ENCODE measurements around the gene ARHGAP23. TPM values are rescaled to one million over a fixed set of nuclear protein-coding genes. Genes with fewer than 3 reads are reported as not detected.
"Not testable (repeated sequence)": the region's sequence is repeated elsewhere in the genome, so short reads cannot be mapped to it uniquely, and the experiment has no call there.

ARHGAP23 gene
- total and polyA plus RNA-seq, 8 donors = 27.7 to 51.0 (median 39.7) TPM

DNA sequence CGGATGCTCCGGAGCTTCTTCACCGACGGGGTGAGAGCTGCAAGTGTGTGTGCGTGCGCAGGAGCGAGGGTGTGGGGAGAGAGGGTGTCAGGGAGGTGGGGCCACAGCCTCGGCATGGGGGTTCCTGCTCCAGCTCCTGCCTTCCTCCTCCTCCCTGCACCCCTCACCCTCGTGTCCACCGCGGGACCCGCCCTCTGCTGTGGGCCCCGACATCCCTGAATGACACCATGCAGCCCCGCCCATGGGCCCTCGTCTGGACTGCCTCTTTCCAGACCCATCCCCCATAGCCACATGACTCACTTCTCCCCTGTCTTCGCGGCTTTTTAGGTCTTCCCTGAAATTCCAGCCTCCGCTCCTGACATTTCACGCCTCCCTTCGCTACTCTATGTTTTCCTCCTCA is 41.6 kb downstream of the ARHGAP23 start:
- intact Hi-C loops (cut with DNase I) = no loop called here
- no peaks in the 10 kb centered on the region for H3K27me3 ChIP-seq
- H3K9me3 ChIP-seq = no peaks in the 10 kb centered on the region
- H3K4me1 ChIP-seq = peaks cover 6 to 27% of the 10 kb centered on the region in 2 donors
- ATAC-seq (no peak), DNase-seq (no peak)
- no peak overlapping the region for H3K27ac ChIP-seq
- no peak overlapping the region for H3K4me3 ChIP-seq
- H3K36me3 ChIP-seq = peaks cover 0 to 55% of the 10 kb centered on the region in 2 donors
- TF ChIP-seq, protein P1, sequence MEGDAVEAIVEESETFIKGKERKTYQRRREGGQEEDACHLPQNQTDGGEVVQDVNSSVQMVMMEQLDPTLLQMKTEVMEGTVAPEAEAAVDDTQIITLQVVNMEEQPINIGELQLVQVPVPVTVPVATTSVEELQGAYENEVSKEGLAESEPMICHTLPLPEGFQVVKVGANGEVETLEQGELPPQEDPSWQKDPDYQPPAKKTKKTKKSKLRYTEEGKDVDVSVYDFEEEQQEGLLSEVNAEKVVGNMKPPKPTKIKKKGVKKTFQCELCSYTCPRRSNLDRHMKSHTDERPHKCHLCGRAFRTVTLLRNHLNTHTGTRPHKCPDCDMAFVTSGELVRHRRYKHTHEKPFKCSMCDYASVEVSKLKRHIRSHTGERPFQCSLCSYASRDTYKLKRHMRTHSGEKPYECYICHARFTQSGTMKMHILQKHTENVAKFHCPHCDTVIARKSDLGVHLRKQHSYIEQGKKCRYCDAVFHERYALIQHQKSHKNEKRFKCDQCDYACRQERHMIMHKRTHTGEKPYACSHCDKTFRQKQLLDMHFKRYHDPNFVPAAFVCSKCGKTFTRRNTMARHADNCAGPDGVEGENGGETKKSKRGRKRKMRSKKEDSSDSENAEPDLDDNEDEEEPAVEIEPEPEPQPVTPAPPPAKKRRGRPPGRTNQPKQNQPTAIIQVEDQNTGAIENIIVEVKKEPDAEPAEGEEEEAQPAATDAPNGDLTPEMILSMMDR (IDR thresholded peaks at IDR 0.05) = no peak

DNA sequence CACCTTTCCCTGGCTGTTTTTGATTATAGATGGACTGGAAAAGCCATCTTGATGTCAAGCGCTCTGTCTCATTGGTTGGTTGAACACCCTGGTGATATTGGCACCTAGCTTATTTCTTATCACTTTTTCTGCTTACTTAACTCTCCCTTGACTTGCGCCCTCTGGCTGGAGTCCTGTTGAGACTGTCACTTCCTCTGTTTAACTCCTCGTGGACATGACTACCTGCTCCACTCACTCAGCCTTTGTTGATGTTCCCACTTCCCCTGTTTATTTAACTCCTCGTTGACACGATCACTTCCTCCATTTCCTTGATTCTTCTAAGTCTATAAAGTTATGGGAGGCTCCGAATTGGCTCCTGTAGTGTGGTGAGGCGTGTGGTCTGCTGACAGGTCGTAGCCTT is 43.0 kb downstream of the ARHGAP23 start:
- Histone ChIP-seq H3K36me3 (peaks cover 0 to 61% of the 10 kb centered on the region in 2 donors), H3K4me1 (peaks cover 0 to 17% of the 10 kb centered on the region in 2 donors)
- intact Hi-C loops (cut with DNase I); H3K4me3 ChIP-seq; H3K27ac ChIP-seq; H3K9me3 ChIP-seq; H3K27me3 ChIP-seq; DNase-seq: not testable (repeated sequence)
- ATAC-seq = peak; percentile 78

DNA sequence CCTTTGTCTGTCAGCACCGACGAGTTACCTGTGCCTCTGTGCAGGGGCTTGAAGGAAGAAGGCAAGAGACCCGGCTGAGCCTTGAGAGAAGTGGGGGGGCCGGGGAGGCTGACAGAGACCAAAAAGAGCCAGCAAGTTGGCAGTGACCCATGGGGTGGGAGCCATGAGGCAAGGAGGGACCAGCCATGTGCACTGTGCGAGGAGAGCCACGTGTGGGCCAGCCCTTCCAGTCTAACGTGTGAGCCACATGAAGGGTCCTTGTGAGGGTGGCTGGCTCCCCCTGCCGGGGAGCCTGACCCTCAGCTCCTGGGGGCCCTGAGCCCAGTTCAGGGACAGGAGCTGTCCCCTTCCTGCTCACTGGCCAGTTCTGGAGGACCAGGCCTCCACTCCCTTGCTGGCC is 46.4 kb downstream of the ARHGAP23 start:
- H3K9me3 ChIP-seq; intact Hi-C loops (cut with DNase I); ATAC-seq; H3K4me3 ChIP-seq; H3K4me1 ChIP-seq; DNase-seq; H3K27ac ChIP-seq; H3K27me3 ChIP-seq: not testable (repeated sequence)
- TF ChIP-seq, protein P1 (IDR thresholded peaks at IDR 0.05) = peak in 1 of 2 donors; percentile 10
- H3K36me3 ChIP-seq = peaks cover 0 to 48% of the 10 kb centered on the region in 2 donors

DNA sequence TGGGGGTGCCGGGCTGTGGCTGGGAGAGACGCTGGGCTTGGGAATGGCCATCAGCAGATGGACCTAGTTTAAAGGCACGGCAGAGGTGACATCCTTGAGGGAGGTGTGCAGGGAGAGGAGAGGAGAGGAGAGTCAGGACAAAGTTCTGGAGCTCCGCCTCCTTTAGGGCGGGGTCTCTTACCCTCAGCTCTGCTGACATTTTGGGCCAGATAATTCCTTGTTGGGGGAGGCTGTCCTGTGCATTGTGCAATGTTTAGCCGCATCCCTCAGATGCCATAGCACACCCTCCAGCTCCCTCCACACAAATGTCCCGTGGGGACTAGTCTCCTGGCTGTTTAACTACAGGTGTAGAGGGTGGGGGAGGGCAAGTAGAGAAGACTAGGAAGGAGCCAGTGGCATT is 48.3 kb downstream of the ARHGAP23 start:
- TF ChIP-seq, protein P1 (IDR thresholded peaks at IDR 0.05) = no peak
- Histone ChIP-seq H3K27ac (no peak overlapping the region), H3K27me3 (no peaks in the 10 kb centered on the region), H3K4me1 (peaks cover 0 to under 1% of the 10 kb centered on the region in 2 donors), H3K4me3 (no peak overlapping the region), H3K9me3 (no peaks in the 10 kb centered on the region), H3K36me3 (peaks cover 0 to 53% of the 10 kb centered on the region in 2 donors)
- ATAC-seq (no peak), DNase-seq (peak in 1 of 4 donors; percentile 27)
- intact Hi-C loops (cut with DNase I) = no loop called here

DNA sequence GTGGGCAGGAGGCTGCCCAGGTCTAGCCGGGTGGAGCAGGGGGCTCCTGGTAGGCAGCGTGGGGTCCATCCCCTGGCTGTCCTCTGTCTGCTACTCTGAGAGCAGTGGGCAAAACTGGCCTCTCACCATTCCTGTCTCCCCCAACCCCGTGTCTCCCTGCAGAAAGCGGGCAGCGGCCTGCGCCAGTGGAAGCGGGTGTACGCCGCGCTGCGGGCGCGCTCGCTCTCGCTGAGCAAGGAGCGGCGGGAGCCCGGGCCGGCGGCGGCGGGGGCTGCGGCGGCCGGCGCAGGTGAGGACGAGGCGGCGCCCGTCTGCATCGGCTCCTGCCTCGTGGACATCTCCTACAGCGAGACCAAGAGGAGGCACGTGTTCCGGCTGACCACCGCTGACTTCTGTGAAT is 49.2 kb downstream of the ARHGAP23 start:
- H3K9me3 ChIP-seq; H3K27ac ChIP-seq; H3K4me3 ChIP-seq; H3K27me3 ChIP-seq; intact Hi-C loops (cut with DNase I); ATAC-seq; H3K4me1 ChIP-seq: not testable (repeated sequence)
- DNase-seq = peak in 1 of 4 donors; percentile 45
- H3K36me3 ChIP-seq = peaks cover 0 to 51% of the 10 kb centered on the region in 2 donors

DNA sequence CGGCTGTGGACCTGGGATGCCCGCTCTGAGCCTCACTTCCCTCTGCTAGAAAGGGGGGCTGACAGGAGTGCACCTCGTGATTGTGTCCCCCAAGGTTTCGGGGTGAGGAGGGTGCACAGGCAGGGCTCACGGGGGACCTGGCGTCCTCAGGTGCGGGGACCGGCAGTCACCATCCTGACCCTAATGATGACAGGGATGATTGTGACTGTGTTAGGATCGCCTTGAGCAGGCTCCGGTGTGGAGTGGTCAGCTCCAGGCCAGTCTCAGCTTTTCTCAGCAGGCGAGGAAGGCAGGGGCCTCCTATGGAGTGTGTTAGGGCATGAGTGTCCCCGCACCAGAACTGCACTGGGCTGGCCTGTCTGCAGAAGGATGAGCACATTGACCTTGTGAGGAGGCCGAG is 49.7 kb downstream of the ARHGAP23 start:
- H3K36me3 ChIP-seq = peaks cover 0 to 51% of the 10 kb centered on the region in 2 donors
- H3K4me3 ChIP-seq; H3K27ac ChIP-seq; H3K9me3 ChIP-seq; H3K4me1 ChIP-seq; ATAC-seq; intact Hi-C loops (cut with DNase I); H3K27me3 ChIP-seq: not testable (repeated sequence)
- peak in 1 of 4 donors; percentile 18 for DNase-seq

DNA sequence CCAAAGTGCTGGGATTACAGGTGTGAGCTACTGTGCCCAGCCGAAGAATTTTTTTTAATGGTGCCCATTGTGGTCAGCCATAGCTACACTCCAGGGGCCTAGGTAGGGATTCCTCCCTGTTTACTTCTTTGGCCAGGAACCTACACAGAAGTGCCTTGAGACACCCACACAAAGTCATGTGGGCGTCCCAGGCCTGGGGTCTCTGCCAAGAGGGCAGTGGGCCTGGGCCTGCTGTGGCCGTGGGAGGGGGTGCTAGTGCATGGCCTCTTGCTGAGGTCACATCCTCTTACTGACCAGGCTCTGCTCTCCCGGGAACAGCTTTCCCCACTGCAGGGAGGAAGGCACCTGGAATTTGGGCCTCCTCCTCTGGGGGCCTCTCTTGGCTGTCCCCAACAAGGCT is 50.4 kb downstream of the ARHGAP23 start:
- intact Hi-C loops (cut with DNase I); H3K4me1 ChIP-seq; ATAC-seq; H3K27ac ChIP-seq; H3K9me3 ChIP-seq; H3K4me3 ChIP-seq; H3K27me3 ChIP-seq: not testable (repeated sequence)
- peak in 1 of 4 donors; percentile 50 for DNase-seq
- H3K36me3 ChIP-seq = peaks cover 0 to 53% of the 10 kb centered on the region in 2 donors

DNA sequence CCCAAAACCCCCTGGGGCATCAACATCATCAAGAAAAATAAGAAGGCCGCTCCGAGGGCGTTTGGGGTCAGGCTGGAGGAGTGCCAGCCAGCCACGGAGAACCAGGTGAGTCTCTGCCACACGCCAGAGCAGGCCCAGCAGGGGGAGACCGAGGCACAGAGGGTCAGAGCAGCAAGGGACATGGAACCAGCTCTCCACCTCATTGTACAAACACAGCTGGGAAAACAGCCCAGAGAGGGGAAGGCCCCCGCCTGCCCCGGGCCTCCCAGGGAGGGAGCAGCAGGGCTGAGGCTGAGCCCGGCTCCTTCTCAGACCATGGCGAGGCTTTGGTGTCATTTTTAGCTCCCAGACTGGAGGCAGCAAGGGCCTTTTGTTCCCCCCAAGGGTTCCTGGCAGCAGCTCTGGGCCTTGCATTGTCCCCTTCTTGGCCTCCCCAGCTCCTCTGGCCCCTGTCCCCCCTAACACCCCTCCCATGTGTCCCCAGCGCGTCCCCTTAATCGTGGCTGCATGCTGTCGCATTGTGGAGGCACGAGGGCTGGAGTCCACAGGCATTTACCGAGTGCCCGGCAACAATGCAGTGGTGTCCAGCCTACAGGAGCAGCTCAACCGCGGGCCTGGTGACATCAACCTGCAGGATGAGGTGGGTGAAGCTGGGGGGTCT is 53.9 kb downstream of the ARHGAP23 start:
- H3K4me1 ChIP-seq; H3K4me3 ChIP-seq; intact Hi-C loops (cut with DNase I); H3K27ac ChIP-seq; ATAC-seq; H3K9me3 ChIP-seq; H3K27me3 ChIP-seq: not testable (repeated sequence)
- DNase-seq = peak in 1 of 4 donors; percentile 49
- peaks cover 0 to 52% of the 10 kb centered on the region in 2 donors for H3K36me3 ChIP-seq

DNA sequence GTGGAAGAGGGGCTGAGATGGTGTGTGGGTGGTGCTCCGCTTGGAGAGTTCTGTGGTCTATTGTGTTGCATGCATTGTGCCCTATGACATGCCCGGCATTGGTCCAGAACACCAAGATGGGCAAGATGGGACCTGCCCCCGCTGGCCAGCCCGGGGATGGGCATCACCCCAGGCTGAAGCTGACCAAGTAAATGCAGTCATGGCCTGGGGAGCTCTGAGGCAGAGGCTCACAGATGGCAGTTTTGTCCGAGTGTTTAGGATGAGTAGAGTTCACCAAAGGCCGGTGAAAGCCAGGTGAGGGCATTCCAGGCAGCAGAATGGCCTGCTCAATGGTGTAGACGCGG is 54.4 kb downstream of the ARHGAP23 start:
- DNase-seq; H3K27ac ChIP-seq; H3K9me3 ChIP-seq; H3K4me3 ChIP-seq; ATAC-seq; H3K4me1 ChIP-seq; H3K27me3 ChIP-seq; intact Hi-C loops (cut with DNase I): not testable (repeated sequence)
- peaks cover 0 to 55% of the 10 kb centered on the region in 2 donors for H3K36me3 ChIP-seq
